D721Med (cell line): ENCODE measurements around the gene GZMM.

ENCODE experiments used
- DNase-seq: peaks from one replicate; pipeline ENCODE4 v3.0.0; 2011; ENCODE audit warnings: low spot score; ENCODE audit not compliant: insufficient read length
- FAIRE-seq: peaks from 2 replicates; lab custom pipeline; 2011; peaks lifted over from hg19 to GRCh38; lab: Jason Lieb, UNC
- TF ChIP-seq, protein P1 (sequence below): IDR thresholded peaks from 2 replicates; pipeline ENCODE4 v1.5.1; 2012; ENCODE audit warnings: mild to moderate bottlenecking, control low read depth; ENCODE audit not compliant: insufficient read depth; ENCODE audit errors: missing control alignments

Gene GZMM

DNA sequence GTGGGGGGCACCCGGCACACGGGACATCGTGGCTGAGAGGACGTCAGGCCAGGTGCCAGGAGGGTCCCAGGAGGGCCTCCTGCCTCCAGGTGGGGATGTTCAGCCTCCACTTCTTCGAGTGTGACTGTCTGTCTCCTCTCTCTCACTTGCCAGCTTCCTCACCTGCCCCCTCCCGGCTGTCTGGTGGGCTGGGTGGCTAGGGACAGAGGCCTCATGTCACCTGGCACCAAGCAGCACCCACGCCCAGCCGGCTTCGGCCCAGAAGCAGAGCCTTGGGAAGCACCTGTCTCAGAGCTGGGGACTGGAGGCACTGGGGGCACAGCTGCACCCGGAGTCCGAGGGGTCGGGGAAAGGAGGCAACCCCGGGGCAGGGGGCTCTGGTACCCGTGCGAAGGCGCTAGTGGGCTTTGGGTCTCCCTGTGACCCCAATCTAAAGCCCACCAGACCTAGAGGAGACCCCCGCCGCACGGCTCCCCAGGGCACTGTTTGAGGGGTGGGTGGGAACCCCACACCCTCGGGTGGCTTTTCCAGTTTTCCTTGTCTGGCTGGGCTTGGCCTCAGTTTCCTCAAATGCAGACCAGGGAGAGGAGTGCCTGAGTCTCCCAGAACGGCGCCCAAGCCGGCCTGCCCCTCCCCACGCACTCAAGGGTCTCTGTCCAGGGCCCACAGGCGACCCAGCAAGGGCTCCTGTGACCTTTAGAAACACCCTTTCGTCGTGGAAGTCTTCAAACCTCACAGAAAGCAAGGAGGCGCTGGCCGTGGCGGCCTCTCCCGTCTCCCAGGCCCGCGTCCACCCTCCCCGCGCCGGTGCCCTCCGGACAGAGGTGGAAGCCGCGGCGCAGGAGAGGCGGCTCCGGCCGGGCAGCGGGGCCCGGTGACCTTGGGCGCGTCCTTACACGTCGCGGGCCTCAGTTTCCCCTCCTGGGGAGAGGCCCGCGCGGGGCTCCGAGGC is 45.2 kb downstream of the GZMM start:
- DNase-seq (no peak), FAIRE-seq (no peak)
- TF ChIP-seq, protein P1, sequence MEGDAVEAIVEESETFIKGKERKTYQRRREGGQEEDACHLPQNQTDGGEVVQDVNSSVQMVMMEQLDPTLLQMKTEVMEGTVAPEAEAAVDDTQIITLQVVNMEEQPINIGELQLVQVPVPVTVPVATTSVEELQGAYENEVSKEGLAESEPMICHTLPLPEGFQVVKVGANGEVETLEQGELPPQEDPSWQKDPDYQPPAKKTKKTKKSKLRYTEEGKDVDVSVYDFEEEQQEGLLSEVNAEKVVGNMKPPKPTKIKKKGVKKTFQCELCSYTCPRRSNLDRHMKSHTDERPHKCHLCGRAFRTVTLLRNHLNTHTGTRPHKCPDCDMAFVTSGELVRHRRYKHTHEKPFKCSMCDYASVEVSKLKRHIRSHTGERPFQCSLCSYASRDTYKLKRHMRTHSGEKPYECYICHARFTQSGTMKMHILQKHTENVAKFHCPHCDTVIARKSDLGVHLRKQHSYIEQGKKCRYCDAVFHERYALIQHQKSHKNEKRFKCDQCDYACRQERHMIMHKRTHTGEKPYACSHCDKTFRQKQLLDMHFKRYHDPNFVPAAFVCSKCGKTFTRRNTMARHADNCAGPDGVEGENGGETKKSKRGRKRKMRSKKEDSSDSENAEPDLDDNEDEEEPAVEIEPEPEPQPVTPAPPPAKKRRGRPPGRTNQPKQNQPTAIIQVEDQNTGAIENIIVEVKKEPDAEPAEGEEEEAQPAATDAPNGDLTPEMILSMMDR = peak; percentile 14

DNA sequence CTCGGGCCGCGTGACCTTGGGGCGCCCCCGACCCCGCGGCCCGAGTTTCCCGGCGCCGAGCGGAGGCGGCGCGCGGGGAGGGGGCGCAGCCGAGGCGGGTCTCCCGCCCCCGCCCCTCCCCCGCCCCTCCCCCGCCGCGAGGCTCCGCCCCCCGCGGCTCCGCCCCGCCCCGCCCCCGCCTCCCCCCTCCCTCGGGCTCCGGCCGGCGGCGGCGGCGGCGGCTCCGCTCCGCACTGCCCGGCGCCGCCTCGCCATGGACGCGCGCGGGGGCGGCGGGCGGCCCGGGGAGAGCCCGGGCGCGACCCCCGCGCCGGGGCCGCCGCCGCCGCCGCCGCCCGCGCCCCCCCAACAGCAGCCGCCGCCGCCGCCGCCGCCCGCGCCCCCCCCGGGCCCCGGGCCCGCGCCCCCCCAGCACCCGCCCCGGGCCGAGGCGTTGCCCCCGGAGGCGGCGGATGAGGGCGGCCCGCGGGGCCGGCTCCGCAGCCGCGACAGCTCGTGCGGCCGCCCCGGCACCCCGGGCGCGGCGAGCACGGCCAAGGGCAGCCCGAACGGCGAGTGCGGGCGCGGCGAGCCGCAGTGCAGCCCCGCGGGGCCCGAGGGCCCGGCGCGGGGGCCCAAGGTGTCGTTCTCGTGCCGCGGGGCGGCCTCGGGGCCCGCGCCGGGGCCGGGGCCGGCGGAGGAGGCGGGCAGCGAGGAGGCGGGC is 46.0 kb downstream of the GZMM start, which contains the start of gene HCN2:
HCN2 (plus strand) TSS at position 189 of the 703 bp plus-strand sequence; CDS start at position 254, 65 bp downstream.
- FAIRE-seq (no peak), DNase-seq (no peak)
- TF ChIP-seq, protein P1 = no peak

DNA sequence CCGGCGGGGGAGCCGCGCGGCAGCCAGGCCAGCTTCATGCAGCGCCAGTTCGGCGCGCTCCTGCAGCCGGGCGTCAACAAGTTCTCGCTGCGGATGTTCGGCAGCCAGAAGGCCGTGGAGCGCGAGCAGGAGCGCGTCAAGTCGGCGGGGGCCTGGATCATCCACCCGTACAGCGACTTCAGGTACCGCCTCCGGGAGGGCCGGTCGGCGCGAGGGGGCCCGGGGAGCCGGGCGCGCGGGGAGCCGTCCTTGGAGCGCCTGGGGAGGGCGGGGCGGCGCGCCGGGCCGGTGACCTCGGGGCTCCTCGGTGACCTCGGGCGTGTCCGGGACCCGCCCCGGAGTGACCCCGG is 46.5 kb downstream of the GZMM start:
- no peak for DNase-seq
- TF ChIP-seq, protein P1 = no peak
- FAIRE-seq = no peak

DNA sequence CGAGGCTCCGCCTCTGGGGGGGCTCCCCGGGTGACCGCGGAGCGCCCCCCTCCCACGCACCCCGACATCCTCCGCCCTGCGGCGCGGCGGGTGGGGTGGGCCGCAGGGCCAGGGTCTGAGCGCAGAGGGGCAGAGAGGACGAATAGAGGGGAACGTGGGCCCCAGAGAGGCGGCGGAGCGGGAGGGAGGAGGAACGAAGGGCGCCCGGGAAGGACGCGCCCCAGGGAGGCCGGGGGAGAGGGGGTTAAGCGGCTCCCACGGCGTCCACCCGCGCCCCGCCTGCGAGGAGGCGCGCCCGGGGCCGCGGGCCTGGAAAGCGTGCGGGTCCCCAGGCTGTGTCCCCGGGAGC is 46.9 kb downstream of the GZMM start:
- TF ChIP-seq, protein P1 = no peak
- DNase-seq (no peak), FAIRE-seq (no peak)

DNA sequence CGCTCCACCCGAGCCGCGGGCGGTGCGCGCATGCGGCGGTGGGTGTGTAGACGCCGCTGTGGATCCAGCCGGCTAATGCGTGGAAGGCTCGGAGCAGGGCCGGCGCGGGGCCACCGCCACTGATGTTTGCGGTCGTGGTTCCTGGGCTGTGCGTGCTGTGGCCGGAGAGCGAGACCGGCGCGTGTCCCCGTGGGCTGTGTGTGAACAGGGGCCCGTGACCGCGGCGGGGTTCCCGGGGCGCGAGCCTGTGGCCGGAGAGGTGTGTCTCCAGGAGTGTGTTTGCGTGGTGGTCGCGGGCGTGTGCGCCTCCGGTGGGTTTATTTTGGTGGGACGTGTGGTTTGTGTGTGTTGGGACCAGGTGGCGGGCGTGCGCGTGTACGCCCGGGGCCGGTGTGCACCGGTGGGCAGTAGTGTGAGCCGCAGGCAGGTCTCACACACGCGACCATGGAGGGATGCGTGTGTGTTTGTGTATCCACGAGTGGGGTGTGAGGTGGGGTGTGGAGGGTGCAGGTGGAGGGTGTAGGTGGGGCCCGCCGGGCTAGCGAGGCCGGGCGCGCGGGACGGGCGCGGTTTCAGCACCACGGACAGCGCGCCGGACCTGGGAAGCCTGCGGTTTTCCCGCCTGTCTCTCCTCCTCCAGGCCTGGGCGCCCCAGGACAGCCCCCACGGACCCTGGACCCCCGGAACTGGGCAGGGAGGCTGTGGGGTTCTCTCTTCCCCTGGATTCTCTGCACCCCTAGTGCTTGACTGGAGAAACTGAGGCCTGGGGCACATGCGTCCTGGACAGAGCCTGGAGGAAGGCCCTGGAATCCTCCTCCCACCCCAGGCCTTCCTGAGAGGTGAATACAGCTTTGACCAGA is 47.5 kb downstream of the GZMM start:
- TF ChIP-seq, protein P1 = no peak
- DNase-seq = no peak
- no peak for FAIRE-seq

DNA sequence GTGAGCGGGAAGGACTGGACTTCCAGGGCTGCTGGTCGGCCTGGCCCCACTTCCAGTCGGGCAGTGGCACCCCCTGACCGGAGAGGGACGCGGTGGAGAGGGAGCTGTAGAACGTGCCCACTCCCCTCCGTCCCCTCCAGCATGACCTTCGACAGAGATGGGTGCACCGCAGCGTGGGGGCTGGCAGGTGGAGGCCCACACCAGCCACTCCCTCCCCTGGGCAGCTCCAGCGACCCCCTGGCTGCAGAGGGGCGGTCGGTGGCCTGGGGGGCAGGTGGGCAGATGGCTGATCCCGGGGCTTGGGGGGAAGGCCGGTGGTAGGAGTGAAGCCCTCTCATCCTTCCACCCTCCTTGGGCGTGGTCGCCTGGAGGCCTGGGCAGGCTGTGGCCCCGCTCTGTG is 48.2 kb downstream of the GZMM start:
- FAIRE-seq = no peak
- TF ChIP-seq, protein P1 = no peak
- no peak for DNase-seq
